ENCODE data around the gene KLHL4. TPM values are rescaled to one million over a fixed set of nuclear protein-coding genes. Genes with fewer than 3 reads are reported as not detected.
A peak's percentile ranks its signal among the peaks of the same experiment; 100 is the strongest.
"Not testable (repeated sequence)": the region's sequence is repeated elsewhere in the genome, so short reads cannot be mapped to it uniquely, and the experiment has no call there.

The KLHL4 gene
- polyA plus RNA-seq, 10 donors = 3.7 to 23.4 (median 10.4) TPM

DNA sequence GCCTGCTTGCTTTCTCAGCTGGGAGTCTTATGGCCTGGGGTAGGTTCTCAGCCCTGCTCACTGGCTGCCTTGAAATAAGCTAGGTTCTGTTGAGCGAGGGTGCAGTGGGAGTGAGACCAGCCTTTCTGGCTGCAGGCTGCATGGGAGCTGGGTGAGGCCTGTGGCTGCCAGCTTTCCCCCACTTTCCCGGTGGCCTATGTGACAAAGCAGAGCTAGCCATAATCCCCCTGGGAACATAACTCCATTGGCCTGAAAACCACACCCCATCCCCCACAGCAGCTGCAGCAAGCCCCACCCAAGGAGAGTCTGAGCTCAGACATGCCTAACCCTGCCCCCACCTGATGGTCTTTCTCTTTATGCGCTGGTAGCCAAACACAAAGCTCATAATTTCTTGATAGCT, 118.9 kb downstream of the KLHL4 start:
- DNase-seq = no peak

DNA sequence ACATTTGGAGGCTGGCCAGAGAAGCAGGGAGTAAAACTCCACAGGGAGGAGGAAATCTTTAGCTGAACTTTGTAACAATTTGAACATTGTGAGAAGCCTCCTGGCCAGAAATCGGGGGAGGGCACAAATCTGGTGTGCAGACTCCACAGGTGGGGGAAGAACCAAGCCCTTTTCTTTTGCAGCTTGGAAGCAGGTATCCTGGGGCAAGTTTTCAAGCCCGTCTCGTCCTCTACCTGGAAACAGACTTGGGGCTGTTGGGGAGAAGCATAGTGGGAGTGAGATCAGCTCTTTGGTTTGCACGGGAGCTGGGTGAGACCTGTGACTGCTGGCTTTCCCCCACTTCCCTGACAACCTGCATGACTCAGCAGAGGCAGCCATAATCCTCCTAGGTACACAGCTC, 123.8 kb downstream of the KLHL4 start:
- DNase-seq = not testable (repeated sequence)

DNA sequence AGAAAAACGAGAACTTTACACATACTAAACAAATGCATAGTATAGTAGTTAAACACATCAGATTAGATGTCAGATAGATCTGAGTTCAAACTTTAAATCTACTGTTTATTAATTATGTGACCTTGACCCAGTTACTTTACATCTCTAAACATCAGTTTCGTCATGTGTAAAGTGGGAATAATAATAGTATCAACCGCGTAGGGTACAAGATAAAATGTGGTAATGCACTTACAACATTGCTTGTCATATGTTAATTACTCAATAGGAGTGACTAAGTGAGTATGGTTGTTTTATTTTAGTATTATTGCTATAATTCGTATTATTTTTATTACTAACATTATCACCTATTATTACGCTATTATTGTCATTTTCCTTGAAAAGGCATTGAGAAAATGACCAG, 144.2 kb downstream of the KLHL4 start:
- DNase-seq = no peak

- no peak for DNase-seq
Observed at GRCh38 chrX:87663421-87663820, 145.8 kb downstream of the KLHL4 start.

- peak; percentile 7 to 39 (median 20) for DNase-seq
Observed at GRCh38 chrX:87664381-87664780, 146.8 kb downstream of the KLHL4 start.

DNA sequence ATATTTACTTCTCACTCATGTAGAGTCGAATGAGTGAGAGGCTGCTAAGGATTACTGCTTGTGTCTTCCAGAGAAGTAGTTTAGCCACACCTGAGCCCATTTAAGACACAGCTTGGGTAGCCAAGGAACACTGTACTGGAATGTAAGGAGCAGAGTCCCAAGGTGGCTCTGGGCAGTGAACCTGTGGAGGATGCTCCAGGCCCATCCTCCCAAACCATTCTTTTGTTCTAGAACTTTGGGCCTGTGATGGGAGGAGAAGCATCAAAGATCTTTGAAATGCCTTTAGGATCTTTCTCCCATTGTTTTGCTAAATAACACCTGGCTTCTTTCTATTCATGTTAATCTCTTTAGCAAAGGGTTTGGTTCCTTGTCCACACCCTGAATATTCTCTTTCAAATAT, 162.2 kb downstream of the KLHL4 start:
- no peak for DNase-seq

- DNase-seq = no peak
Observed at GRCh38 chrX:87687703-87688102, 170.1 kb downstream of the KLHL4 start.

DNA sequence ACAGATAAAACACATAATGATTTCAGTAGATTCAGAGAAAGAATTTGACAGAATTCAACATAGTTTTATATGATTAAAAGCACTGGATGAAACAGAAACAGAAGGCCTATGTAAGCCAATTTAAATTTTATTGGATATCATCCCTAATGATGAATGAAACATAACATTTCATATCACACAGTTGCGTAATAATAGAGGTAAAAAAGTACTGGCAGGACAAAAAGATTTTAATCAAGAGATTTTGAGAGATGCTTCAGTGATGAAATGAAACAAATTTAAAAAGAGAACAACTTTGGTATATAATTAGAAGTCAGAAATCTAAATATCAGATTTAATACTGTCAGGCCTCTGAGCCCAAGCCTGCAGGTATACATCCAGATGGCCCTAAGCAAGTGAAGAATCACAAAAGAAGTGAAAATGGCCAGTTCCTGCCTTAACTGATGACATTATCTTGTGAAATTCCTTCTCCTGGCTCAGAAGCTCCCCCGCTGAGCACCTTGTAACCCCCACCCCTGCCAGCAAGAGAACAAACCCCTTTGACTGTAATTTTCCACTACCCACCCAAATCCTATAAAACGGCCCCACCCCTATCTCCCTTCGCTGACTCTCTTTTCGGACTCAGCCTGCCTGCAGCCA, 170.6 kb downstream of the KLHL4 start:
- not testable (repeated sequence) for DNase-seq

- DNase-seq = not testable (repeated sequence)
Observed at GRCh38 chrX:87689218-87689617, 171.6 kb downstream of the KLHL4 start.

- DNase-seq = no peak
Observed at GRCh38 chrX:87693204-87693603, 175.6 kb downstream of the KLHL4 start.

- no peak for DNase-seq
Observed at GRCh38 chrX:87697409-87697808, 179.8 kb downstream of the KLHL4 start.

DNA sequence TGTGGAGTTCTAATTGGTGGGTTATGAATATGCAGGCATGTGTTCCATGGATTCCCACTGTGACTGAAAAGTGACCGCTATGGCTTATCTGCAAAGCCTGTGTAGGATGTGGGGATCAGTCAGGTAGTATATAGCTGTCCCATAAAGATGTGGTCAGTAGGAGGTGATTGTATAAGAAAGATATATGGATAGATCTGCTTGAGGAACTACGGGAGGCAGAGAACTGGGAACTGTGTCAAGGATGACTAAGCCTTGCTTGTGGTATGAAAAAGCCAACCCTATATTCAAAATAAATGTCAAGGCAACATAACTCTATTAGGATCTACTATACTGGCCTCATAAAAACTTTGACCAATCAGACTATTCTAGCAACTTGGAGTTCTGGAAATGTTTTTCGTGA, 185.2 kb downstream of the KLHL4 start:
- DNase-seq = no peak

DNA sequence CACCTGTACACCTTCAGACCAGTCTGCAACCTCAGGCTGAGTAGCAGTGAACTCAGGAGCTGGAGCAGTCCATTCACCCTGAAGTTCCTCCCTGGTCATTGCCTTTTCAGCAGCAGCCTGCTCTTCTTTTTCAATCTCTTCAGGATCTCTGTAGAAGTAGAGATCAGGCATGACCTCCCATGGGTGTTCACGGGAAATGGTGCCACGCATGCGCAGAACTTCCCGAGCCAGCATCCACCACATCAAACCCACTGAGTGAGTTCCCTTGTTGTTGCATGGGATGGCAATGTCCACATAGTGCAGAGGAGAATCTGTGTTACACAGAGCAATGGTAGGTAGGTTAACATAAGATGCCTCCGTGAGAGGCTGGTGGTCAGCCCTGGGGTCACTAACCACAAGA, 185.9 kb downstream of the KLHL4 start:
- not testable (repeated sequence) for DNase-seq

DNA sequence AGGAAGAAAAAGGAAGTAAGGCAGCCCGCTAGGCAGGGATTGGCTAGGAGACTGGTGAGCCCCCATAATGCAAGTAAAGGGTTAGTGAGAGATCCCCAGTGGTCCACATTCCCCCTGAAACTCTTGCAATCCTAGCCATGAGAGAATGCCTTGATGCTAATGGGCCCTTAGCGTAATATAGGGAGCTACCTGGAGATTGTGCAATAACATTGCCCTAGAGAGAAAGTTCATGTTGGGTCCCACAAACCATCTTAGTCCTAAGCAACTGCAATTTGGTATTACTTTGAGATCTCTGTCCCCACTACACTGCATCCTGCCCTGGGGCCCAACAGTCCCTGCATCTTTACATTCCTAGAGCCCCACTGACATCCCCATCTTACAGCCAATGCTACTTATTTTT, 188.5 kb downstream of the KLHL4 start:
- no peak for DNase-seq

GRCh38 chrX:87710580-87710979, 193.0 kb downstream of the KLHL4 start:
- DNase-seq = no peak

Measured in muscle of back (tissue), 11 donors.